HG03575 (cell line): ENCODE data around the gene OR52N5.

ENCODE experiments used
- ATAC-seq: cut with Tn5 transposase; IDR thresholded peaks from one replicate; pipeline ENCODE4 v1.9.1; 2021; ENCODE audit not compliant: unreplicated experiment, insufficient number of reproducible peaks, low FRiP score; ENCODE audit errors: extremely low read depth

The OR52N5 gene

DNA sequence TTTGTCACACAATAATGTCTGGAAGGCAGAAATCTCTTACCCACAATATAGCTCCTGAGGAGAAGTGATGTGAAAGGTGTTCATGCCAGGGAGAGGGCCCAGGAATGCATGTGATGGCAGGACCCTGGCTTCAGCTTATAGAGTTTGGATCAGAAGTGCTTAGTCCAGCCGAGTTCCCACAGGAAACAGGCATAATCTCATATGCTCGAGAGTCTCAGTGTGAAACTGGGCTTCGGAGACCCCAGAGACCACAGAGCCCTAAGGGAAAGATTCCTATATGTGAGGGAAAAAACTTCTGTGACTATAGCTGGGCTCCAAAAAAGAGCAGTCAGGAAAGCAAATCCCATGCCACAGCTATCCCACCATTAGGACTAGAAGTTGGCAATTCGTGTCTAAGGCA, at the start of gene OR52N5:
TSS of gene OR52N5 (minus strand) at position 101 of the 400 bp plus-strand sequence. CDS start 4,721 bp downstream, outside the sequence.
- no peak for ATAC-seq

GRCh38 chr11:5831196-5831829, 48.2 kb upstream of the OR52N5 start:
- ATAC-seq = no peak

GRCh38 chr11:5818245-5818886, 35.2 kb upstream of the OR52N5 start:
- no peak for ATAC-seq

- ATAC-seq = no peak
Measured at GRCh38 chr11:5815534-5815933, 32.4 kb upstream of the OR52N5 start.

DNA sequence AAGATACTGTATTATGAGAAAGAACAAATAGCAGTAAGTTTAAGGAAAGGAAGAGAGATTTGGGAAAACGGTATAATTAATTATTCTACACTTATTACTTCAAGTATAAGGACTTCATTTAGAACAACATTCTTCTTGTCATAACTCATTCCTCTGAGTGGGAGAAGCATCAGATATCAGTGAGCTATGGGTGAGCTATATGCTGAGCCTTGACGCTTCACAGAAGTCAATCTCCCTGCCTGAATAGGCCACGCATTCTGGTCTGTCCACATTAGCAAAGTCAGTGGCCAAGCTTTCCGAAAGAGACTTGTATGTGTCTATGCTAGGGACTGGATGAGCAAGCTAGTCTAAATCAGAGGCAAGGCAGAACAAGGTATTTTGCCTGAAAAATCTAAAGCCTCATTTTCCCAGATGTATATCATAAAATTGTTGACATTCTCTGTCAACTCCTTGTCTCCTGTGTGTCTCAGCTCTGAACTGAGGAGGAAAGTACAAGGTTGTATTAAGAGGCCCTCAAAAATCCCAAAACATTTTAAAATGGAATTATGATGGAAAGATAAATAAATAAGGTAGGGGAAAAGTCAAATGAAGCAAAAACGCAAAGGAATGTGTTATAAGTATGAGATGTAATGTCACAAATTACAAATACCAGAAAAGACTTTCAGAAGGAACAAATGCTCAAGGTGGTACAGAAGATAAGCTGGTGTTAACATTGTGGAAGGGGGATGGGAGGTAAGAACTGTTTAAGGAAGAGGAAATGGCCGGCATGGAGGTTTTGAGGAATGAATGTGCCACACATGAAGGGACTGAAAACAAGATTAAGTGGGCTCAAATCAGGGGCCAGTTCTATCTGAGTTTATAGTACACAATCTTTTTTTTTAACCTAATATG, 27.0 kb upstream of the OR52N5 start:
- no peak for ATAC-seq

DNA sequence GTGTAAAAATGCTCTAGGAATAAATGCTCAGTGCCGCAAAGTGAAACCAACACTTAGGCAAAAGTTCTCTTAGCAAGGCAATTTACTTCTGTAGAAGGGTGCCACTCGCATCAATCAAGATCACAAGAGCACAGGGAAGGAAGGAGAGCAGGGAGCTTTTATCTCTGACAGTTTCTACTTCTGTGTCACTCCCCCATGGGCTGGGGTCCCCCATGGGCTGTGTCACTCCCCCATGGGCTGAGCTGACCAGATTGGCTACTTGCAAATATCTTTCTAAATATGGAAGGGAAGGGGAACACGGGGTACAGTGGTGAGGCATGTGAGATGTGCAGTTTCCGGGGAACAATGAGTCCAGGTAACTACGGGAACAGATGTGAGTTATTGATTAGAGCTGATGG, 26.0 kb upstream of the OR52N5 start:
- no peak for ATAC-seq

GRCh38 chr11:5808500-5809121, 25.5 kb upstream of the OR52N5 start, which contains the start of gene OR52N2:
OR52N2 (plus strand) TSS chr11:5808924; CDS start chr11:5820336, 11,412 bp downstream.
- ATAC-seq = peak; percentile 96

GRCh38 chr11:5807580-5807979, 24.4 kb upstream of the OR52N5 start:
- no peak for ATAC-seq

- ATAC-seq = no peak
Measured at GRCh38 chr11:5803982-5804381, 20.8 kb upstream of the OR52N5 start.

DNA sequence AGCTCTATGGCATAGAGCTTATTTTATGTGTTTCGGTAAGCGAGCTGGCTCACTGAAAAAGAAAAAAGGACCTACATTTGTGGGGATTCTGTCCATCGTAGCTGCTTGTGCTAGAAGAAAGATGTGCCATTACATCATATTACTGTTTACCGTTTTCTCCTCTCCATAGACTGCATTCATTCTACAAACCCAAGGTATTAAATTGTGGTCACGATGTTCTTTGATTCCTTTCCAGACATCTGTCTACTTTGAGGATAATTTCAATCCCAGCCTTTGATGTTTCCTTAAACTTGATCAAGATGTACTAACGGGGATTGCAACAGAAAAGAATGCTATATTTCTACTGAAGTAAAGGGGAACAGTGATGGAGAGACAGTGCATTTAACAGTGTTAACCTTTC, 13.4 kb upstream of the OR52N5 start:
- no peak for ATAC-seq

DNA sequence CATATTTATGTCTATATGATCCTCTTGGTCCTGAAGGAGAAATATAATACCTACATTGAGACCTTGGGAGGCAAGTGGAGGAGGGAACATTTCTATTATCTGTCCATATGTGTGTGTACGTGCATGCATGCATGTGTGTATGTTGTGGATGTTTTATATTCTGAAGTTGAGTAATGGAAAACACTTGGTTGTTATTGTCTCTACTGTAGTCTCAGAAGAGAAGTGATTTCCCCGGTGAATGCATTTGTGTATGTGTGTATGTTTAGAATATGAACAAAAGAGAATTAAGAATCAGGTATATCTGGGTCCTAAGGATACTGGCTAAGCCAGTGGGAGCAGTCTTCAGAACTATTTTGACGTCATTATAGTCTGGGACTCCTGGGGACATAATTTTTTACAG, 8.0 kb upstream of the OR52N5 start, which contains the start of gene OR52N1:
TSS of gene OR52N1 (minus strand) at position 101 of the 400 bp plus-strand sequence. CDS start 2,449 bp downstream, outside the sequence.
- no peak for ATAC-seq

DNA sequence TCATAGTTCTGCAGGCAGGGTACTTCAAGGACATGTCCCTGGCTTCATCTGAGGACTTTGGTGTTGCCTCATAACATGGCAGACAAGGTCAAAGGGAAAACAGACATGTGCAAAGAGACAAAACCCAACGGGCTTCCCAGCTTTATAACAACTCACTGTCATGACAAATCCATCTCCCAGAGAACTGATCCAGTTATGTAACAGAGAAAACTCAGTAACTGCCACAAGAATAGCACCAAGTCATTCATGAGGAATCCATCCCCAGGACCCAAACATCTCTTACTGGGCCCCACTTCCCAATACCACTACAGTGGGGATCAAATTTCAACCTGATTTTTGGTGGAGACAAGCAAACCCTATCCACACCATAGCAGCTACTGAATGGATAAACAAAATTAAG, 16.1 kb downstream of the OR52N5 start:
- no peak for ATAC-seq

DNA sequence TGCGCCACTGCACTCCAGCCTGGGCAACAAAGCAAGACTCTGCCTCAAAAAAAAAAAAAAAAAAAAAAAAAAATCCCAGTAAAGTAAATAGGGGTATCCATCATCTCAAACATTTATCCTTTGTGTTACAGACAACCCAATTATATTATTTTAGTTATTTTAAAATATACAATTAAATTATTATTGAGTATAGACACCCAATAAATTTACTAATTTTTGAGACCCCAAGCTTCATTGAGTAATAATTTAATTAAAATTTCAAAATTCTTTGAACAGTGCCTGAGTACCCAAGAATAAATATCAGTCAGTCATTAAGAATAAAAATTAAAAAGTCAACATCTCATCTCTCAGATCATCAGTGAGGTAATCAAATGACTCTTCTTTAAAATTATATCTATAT, 29.2 kb downstream of the OR52N5 start, which contains the start of gene OR52N4:
TSS of gene OR52N4 (plus strand) at position 301 of the 400 bp plus-strand sequence. CDS start 498 bp downstream, outside the sequence.
- ATAC-seq = no peak

DNA sequence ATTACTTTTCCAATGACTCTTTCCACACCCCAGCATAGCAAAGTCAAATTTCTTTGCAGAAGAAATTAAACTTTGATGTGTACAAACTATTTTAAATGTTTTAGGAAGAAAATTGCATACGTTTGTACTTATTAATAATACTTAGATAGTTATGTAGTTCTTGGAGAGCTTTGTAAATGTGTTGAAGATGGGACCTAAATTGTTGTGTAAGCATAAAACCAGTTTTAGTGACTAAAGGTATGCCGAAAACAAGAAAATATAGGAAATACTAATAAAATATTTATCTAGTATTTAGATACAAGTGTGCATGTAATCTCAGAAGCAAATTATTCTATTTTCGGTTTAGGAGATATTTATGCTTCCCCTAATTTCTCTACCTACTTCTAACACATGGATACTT, 33.3 kb downstream of the OR52N5 start:
- no peak for ATAC-seq

- no peak for ATAC-seq
Measured at GRCh38 chr11:5746614-5747013, 36.5 kb downstream of the OR52N5 start.

DNA sequence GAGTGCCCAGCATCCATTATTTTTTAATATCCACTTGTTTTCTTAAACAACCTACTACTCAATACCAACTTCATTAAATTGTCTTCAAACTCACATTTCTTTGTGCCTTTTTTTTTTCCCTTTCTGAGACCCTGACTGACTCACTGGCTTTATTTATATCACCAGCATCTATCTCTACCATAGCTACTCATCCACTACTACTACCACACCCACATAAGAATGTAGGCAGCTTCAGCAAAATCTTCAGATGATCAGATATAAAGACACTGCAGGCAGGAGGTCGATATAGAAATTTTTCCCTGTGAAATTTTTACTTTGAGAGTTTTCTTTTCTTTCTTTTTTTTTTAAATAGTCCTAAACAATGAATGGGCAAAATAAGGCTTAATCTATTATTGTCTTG, 44.7 kb downstream of the OR52N5 start:
- no peak for ATAC-seq

DNA sequence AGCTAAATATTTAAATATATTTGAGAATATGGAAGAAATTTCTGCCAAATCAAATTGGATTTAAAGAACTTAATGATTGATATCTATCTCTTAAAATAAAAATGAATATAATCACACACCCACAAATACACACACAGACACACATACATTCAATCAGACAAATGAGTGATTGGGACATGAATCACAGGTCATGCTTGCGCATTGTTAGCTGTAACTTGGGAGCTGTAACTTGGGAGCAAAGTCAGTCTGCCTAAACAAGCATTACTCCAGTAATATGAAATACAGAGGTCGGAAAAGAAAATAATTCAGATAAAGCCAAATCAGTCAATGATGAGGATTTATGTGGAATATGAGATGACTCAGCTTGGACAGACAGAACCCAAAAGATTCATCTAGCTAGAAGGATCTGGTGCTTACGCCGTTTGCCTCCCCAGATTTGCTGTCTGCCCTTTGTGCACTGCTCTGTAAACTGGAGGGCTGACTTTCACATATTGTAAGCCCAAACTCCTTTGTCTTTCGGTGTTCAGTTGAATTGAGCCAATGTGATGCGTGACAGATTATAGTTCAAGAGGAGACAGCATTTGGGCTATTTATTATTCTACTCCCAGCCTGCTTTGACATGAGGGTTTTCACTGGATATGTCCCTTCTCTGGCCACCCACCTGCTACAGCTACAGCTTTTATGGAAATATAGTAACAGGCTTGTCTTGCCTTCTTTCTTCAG, 45.3 kb downstream of the OR52N5 start:
- ATAC-seq = no peak

- no peak for ATAC-seq
Measured at GRCh38 chr11:5737091-5737490, 46.1 kb downstream of the OR52N5 start.
